K562 (cell line): ENCODE measurements around the gene RUNDC1. TPM values are rescaled to one million over a fixed set of nuclear protein-coding genes. Genes with fewer than 3 reads are reported as not detected.

Source experiments
- ATAC-seq: fragments of 200-7000 bp; cut with Tn5 transposase; 3 replicates; pipeline ENCODE4 v1.9.1; 2020; ENCODE audit warnings: moderate library complexity
- BruUV-seq: library from RNA; stranded (reverse); fragments of 400-500 nt; replicated peaks from 2 replicates; lab custom pipeline; 2021; lab: Mats Ljungman, UMichigan
- CTCF ChIA-PET: fragments of 300-600 bp; formaldehyde crosslinking; extraction: SDS; loops from one replicate; lab custom pipeline; 2021; ENCODE audit warnings: low intra/inter-chr PET ratio; lab: Yijun Ruan, JAX
- POLR2A ChIA-PET: fragments of 300-600, 350-650 bp; sonication (Branson Sonifier 250); formaldehyde crosslinking; extraction: SDS; loops from one replicate; lab custom pipeline; 2021; ENCODE audit warnings: antibody characterized with exemption, inconsistent platforms; lab: Yijun Ruan, JAX
- DNase-seq, 4 experiments: peaks; one replicate each; pipeline versions ENCODE4 v3.0.0 to v3.0.0-alpha.2; 2011 to 2018; ENCODE audit warnings: low spot score in 3 of 4, mixed read lengths in 3 of 4; ENCODE audit errors: extremely low read depth in 1 of 4
- FAIRE-seq: peaks from 2 replicates; lab custom pipeline; 2011; peaks lifted over from hg19 to GRCh38; lab: Jason Lieb, UNC
- H2AFZ ChIP-seq: 2 replicates; pipeline ENCODE4 v1.6.0; 2011; ENCODE audit warnings: low read depth, low read length, control low read depth, inconsistent platforms
- H3K27ac ChIP-seq: fragments of 200-600 bp; 3 replicates; pipeline ENCODE4 v1.8.0; 2011; ENCODE audit warnings: low read depth, mild to moderate bottlenecking, control low read depth, inconsistent platforms, low read length, moderate library complexity, mixed read lengths; ENCODE audit errors: extremely low read depth
- H3K27me3 ChIP-seq, 2 experiments: fragments of 300-600 bp in 1 of 2; 2 replicates in 1 of 2; 3 replicates in 1 of 2; pipeline versions ENCODE4 v1.6.0 to v1.8.0; 2011; ENCODE audit warnings: inconsistent platforms in 2 of 2, low read length in 2 of 2, mild to moderate bottlenecking in 1 of 2, mixed read lengths in 1 of 2, moderate library complexity in 1 of 2; ENCODE audit not compliant: control insufficient read depth in 2 of 2, insufficient read depth in 2 of 2
- H3K36me3 ChIP-seq: fragments of 300-600 bp; 3 replicates; pipeline ENCODE4 v1.8.0; 2011; ENCODE audit warnings: mild to moderate bottlenecking, low read length, inconsistent platforms; ENCODE audit not compliant: control insufficient read depth, insufficient read depth
- H3K4me1 ChIP-seq, 2 experiments: fragments of 200-600 bp in 1 of 2; replicated peaks in 1 of 2; 2 replicates in 1 of 2; 3 replicates in 1 of 2; pipeline versions ENCODE4 v1.5.1 to v1.8.0; 2011; ENCODE audit warnings: inconsistent platforms in 2 of 2, low read length in 2 of 2, mild to moderate bottlenecking in 1 of 2, mixed read lengths in 1 of 2, moderate library complexity in 1 of 2; ENCODE audit not compliant: control insufficient read depth in 2 of 2, insufficient read depth in 2 of 2
- H3K4me2 ChIP-seq: 2 replicates; pipeline ENCODE4 v1.6.1; 2011; ENCODE audit warnings: low read length, control low read depth, inconsistent platforms, mixed read lengths; ENCODE audit not compliant: insufficient read depth
- H3K4me3 ChIP-seq: fragments of 200-600 bp; sonication (generic), shearing (Covaris generic); 2 replicates; pipeline ENCODE4 v1.5.1; 2016; ENCODE audit warnings: control low read depth, inconsistent platforms
- H3K79me2 ChIP-seq: fragments of 200-600 bp; 3 replicates; pipeline ENCODE4 v1.8.0; 2011; ENCODE audit warnings: low read length, inconsistent platforms; ENCODE audit not compliant: control insufficient read depth, insufficient read depth
- H3K9ac ChIP-seq, 2 experiments: 2 replicates each; pipeline versions ENCODE4 v1.6.0 to v1.6.1; 2011; ENCODE audit warnings: low read depth in 2 of 2, low read length in 2 of 2, control low read depth in 1 of 2, inconsistent platforms in 1 of 2, mild to moderate bottlenecking in 1 of 2, mixed read lengths in 1 of 2; ENCODE audit not compliant: insufficient read depth in 1 of 2
- H3K9me1 ChIP-seq: one replicate; pipeline ENCODE4 v1.6.0; 2011; ENCODE audit warnings: inconsistent platforms, mild to moderate bottlenecking, low read length, moderate library complexity; ENCODE audit not compliant: control insufficient read depth, insufficient read depth
- H3K9me3 ChIP-seq: replicated peaks from 2 replicates; pipeline ENCODE4 v1.5.1; 2011; ENCODE audit warnings: low read depth, low read length, inconsistent platforms; ENCODE audit not compliant: control insufficient read depth, insufficient read depth
- H4K20me1 ChIP-seq: replicated peaks from 2 replicates; pipeline ENCODE4 v1.6.1; 2011; ENCODE audit warnings: low read length, inconsistent platforms, mixed read lengths; ENCODE audit not compliant: control insufficient read depth, insufficient read depth
- ARID1B ChIP-seq: fragments of 450-650 bp; IDR thresholded peaks from 2 replicates; pipeline ENCODE4 v1.6.1; 2016; ENCODE audit warnings: antibody characterized with exemption, mild to moderate bottlenecking, inconsistent platforms
- ARID2 ChIP-seq: fragments of 450-650 bp; IDR thresholded peaks from 2 replicates; pipeline ENCODE4 v1.6.1; 2017; ENCODE audit warnings: antibody characterized with exemption, mild to moderate bottlenecking
- BRD4 ChIP-seq: fragments of 200-600 bp; sonication (generic); IDR thresholded peaks from 2 replicates; pipeline ENCODE4 v1.6.1; 2017; ENCODE audit warnings: inconsistent platforms
- CBFA2T3 ChIP-seq: fragments of 450-650 bp; IDR thresholded peaks from 2 replicates; pipeline ENCODE4 v1.6.1; 2017
- CREBBP ChIP-seq: IDR thresholded peaks from one replicate; pipeline ENCODE4 v1.6.1; 2012; ENCODE audit warnings: low read depth, mild to moderate bottlenecking, control low read depth, inconsistent platforms, low read length
- ETV6 ChIP-seq, 3 experiments: fragments of 150-350 bp in 1 of 3; sonication (generic) in 1 of 3; formaldehyde crosslinking in 1 of 3; IDR thresholded peaks; 2 replicates each; pipeline versions ENCODE4 v1.6.1 to v1.8.0; 2014 to 2022; ENCODE audit warnings: borderline replicate concordance in 2 of 3, low read depth in 2 of 3, antibody characterized with exemption in 1 of 3, low read length in 1 of 3, mild to moderate bottlenecking in 1 of 3, missing genetic modification reagents in 1 of 3
- IRF9 ChIP-seq: fragments of 450-650 bp; IDR thresholded peaks from 2 replicates; pipeline ENCODE4 v1.6.1; 2016; ENCODE audit warnings: missing biosample characterization, missing genetic modification characterization
- NFE2L1 ChIP-seq: fragments of 450-650 bp; IDR thresholded peaks from 2 replicates; pipeline ENCODE4 v1.6.1; 2016; ENCODE audit warnings: missing genetic modification characterization, low read depth, mild to moderate bottlenecking, missing compliant biosample characterization, moderate library complexity, borderline replicate concordance
- NFYB ChIP-seq: IDR thresholded peaks from 2 replicates; pipeline ENCODE4 v1.6.1; 2011; ENCODE audit warnings: mild to moderate bottlenecking, moderate library complexity; ENCODE audit not compliant: insufficient read length; ENCODE audit errors: extremely low read depth
- SP1 ChIP-seq: sonication (generic); formaldehyde crosslinking; IDR thresholded peaks from 2 replicates; pipeline ENCODE4 v1.8.1; 2022; ENCODE audit warnings: mild to moderate bottlenecking, missing genetic modification reagents
- TAL1 ChIP-seq: fragments of 450-650 bp; IDR thresholded peaks from 2 replicates; pipeline ENCODE4 v1.6.1; 2016; ENCODE audit warnings: mild to moderate bottlenecking
- ZNF253 ChIP-seq: fragments of 250-450 bp; sonication (Bioruptor Pico); conservative IDR thresholded peaks from 2 replicates; pipeline ENCODE4 v1.6.1; 2021; ENCODE audit warnings: mild to moderate bottlenecking
- ZNF274 ChIP-seq: IDR thresholded peaks from 2 replicates; pipeline ENCODE4 v1.6.1; 2011; ENCODE audit warnings: low read depth, mild to moderate bottlenecking, low read length, moderate library complexity, borderline replicate concordance
- ZNF436 ChIP-seq: fragments of 250-450, 450-650 bp; sonication (Bioruptor Pico); formaldehyde crosslinking; IDR thresholded peaks from 2 replicates; pipeline ENCODE4 v1.7.0; 2020; ENCODE audit warnings: mild to moderate bottlenecking
- ZNF655 ChIP-seq: fragments of 250-450 bp; sonication (Bioruptor Pico); IDR thresholded peaks from 2 replicates; pipeline ENCODE4 v1.5.0; 2021
- ZNF778 ChIP-seq: fragments of 450-650 bp; formaldehyde crosslinking; IDR thresholded peaks from 2 replicates; pipeline ENCODE4 v1.4.0; 2020; ENCODE audit warnings: mild to moderate bottlenecking, moderate library complexity
- ZSCAN29 ChIP-seq: fragments of 450-650 bp; IDR thresholded peaks from 2 replicates; pipeline ENCODE4 v1.6.1; 2017
- WGBS: fragments of 100-300 bp; shearing (Covaris generic); methylation state at CpG from one replicate; pipeline ENCODE4 v1.1.6; 2016; ENCODE audit warnings: low coverage, mixed read lengths; ENCODE audit not compliant: insufficient coverage; ENCODE audit errors: missing lambda C conversion rate; 5-methylcytosine and 5-hydroxymethylcytosine counted together
- in situ Hi-C: fragments of 300-500 bp; cut with MboI; formaldehyde crosslinking; loops from 4 replicates; pipeline ENCODE4 v1.15.0; 2018; ENCODE audit warnings: inconsistent platforms, mixed read lengths
- intact Hi-C: fragments of 100-400 bp; cut with micrococcal nuclease; formaldehyde crosslinking; loops from 2 replicates; pipeline ENCODE4 v1.14.2; 2022
- polyA plus RNA-seq, 8 experiments: library from polyadenylated mRNA; depleted of rRNA in 4 of 8; stranded (reverse) in 5 of 8; unstranded in 3 of 8; fragments of >200 nt; fragmentation: Nextera tagmentation in 2 of 8; fragmentation: Illumina TruSeq in 1 of 8; extraction: Ambion mirVana in 2 of 8; extraction: Trizol in 1 of 8; gene quantifications; 2 replicates each; pipeline versions ENCODE4 v1.2.1 to v1.2.3, GENCODE V29; 2011 to 2014; ENCODE audit warnings: inconsistent platforms in 1 of 8, missing spikeins in 1 of 8
- total RNA-seq, 7 experiments: library from RNA; depleted of rRNA in 6 of 7; stranded (reverse); fragments of >200 nt in 6 of 7; fragmentation: Illumina TruSeq in 2 of 7; extraction: Trizol in 2 of 7; gene quantifications; 2 replicates each; pipeline versions ENCODE4 v1.2.1 to v1.2.3, GENCODE V29; 2011 to 2021; ENCODE audit warnings: low replicate concordance in 1 of 7
- TF ChIP-seq, protein P1 (sequence below): fragments of 450-650 bp; formaldehyde crosslinking; IDR thresholded peaks from 2 replicates; pipeline ENCODE4 v1.4.0; 2020; ENCODE audit warnings: mild to moderate bottlenecking, moderate library complexity

Gene RUNDC1
- total and polyA plus RNA-seq, 9 of the 15 experiments (the other 6 are each of a cell fraction or from before 2014, with no cell fraction given), result 3.4 to 12.6 (median 9.4) TPM

GRCh38 chr17:42975265-42975664 is 5.1 kb upstream of the RUNDC1 start:
- Histone ChIP-seq H3K4me2 (no peak overlapping the region), H3K4me3 (no peak overlapping the region), H3K4me1 (peaks cover 16 to 18% of the 10 kb centered on the region in 2 experiments; a peak in 4 of 5 replicates), H3K27ac (0 out of 3 replicates have a peak overlapping the region, but pooled peaks have one; percentile 3), H3K79me2 (peaks cover 13% of the 10 kb centered on the region), H3K9me3 (no peaks in the 10 kb centered on the region), H3K9me1 (no peaks in the 10 kb centered on the region), H2AFZ (no peak overlapping the region), H3K9ac (no peak overlapping the region), H3K27me3 (no peaks in the 10 kb centered on the region), H3K36me3 (0 out of 3 replicates have a peak, but pooled peaks cover 3% of the 10 kb centered on the region), H4K20me1 (no peaks in the 10 kb centered on the region)
- ChIA-PET CTCF (no interaction called here), POLR2A (no interaction called here)
- in situ Hi-C loops (no loop called here), intact Hi-C loops (no loop called here)
- ATAC-seq, result peak; percentile 21
- DNase-seq, result peak in 2 of 4 experiments; percentile 27 to 37
- no TSS peak for BruUV-seq
- FAIRE-seq, result peak; percentile 60
- 11% methylated on average over 2 of the region's 2 CpGs for WGBS
- no peak for TF ChIP-seq ETV6 (IDR thresholded peaks at IDR 0.05; ENCODE audit: borderline replicate concordance in 1 of 2, low read depth in 2 of 2, low read length in 1 of 2)
- no peak for TF ChIP-seq ETV6 (CRISPR knock-in tag; IDR thresholded peaks at IDR 0.05; ENCODE audit: borderline replicate concordance)
- TF ChIP-seq ZSCAN29, result no peak
- TF ChIP-seq BRD4, result no peak
- TF ChIP-seq NFYB, result no peak
- no peak for TF ChIP-seq ZNF253
- peak; percentile 18; the same call in 1 of the 2 replicates for TF ChIP-seq TAL1
- peak; percentile 35; the same call in 1 of the 2 replicates for TF ChIP-seq ARID1B
- TF ChIP-seq CBFA2T3, result peak; percentile 55
- TF ChIP-seq, protein P1, sequence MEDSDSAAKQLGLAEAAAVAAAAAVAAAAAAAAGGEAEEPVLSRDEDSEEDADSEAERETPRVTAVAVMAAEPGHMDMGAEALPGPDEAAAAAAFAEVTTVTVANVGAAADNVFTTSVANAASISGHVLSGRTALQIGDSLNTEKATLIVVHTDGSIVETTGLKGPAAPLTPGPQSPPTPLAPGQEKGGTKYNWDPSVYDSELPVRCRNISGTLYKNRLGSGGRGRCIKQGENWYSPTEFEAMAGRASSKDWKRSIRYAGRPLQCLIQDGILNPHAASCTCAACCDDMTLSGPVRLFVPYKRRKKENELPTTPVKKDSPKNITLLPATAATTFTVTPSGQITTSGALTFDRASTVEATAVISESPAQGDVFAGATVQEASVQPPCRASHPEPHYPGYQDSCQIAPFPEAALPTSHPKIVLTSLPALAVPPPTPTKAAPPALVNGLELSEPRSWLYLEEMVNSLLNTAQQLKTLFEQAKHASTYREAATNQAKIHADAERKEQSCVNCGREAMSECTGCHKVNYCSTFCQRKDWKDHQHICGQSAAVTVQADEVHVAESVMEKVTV (CRISPR knock-in tag), result no peak
- TF ChIP-seq ZNF655 (CRISPR knock-in tag), result no peak
- no peak for TF ChIP-seq ZNF778
- no peak for TF ChIP-seq ZNF436 (CRISPR knock-in tag)
- TF ChIP-seq IRF9 (tag), result no peak
- no peak for TF ChIP-seq NFE2L1 (tag)
- TF ChIP-seq CREBBP, result no peak
- no peak for TF ChIP-seq ARID2
- TF ChIP-seq SP1, result no peak
- TF ChIP-seq ZNF274, result no peak
